ENCODE data around the gene TNFRSF18. TPM values are rescaled to one million over a fixed set of nuclear protein-coding genes. Genes with fewer than 3 reads are reported as not detected.

Gene TNFRSF18
- total and polyA plus RNA-seq, 10 of the 15 experiments (the other 5 are each of a cell fraction or from before 2014, with no cell fraction given): 0.18 to 7.5 (median 1.5) TPM; not detected in 1

- ChIA-PET RAD21 (ENCODE audit: unreplicated experiment) (no interaction called here), CTCF (no interaction called here), POLR2A (no interaction called here), SMC1A (ENCODE audit: uncharacterized antibody, unreplicated experiment) (no interaction called here)
- H4K20me1 ChIP-seq (ENCODE audit: control insufficient read depth, insufficient read depth): no peaks in the 10 kb centered on the region
- H3K27me3 ChIP-seq (replicated peaks in 1 of 2; ENCODE audit: control insufficient read depth in 2 of 2, insufficient read depth in 2 of 2, low read length in 1 of 2): no peaks in the 10 kb centered on the region
- H3K4me2 ChIP-seq (ENCODE audit: control insufficient read depth, insufficient read depth): no peak overlapping the region
- WGBS (ENCODE audit: insufficient coverage, insufficient replicate concordance, low lambda C conversion rate, missing lambda C conversion rate): 98% methylated on average over 15 of the region's 15 CpGs
- H2AFZ ChIP-seq (ENCODE audit: control insufficient read depth, low read depth, low read length): no peak overlapping the region
- H3K4me1 ChIP-seq (ENCODE audit: control insufficient read depth, insufficient read depth, low read length): no peaks in the 10 kb centered on the region
- H3K9me3 ChIP-seq (replicated peaks; ENCODE audit: control insufficient read depth, insufficient read depth, low read length): no peaks in the 10 kb centered on the region; the same call in 2 of the 3 replicates
- H3K27ac ChIP-seq (ENCODE audit: control insufficient read depth, insufficient read depth): no peak overlapping the region
- intact Hi-C loops (cut with micrococcal nuclease; ENCODE audit: unreplicated experiment) (no loop called here), in situ Hi-C loops (cut with MboI) (no loop called here)
- no peak overlapping the region for H3K9ac ChIP-seq (ENCODE audit: control insufficient read depth, insufficient read depth, low read length)
- peaks cover 6 to 49% of the 10 kb centered on the region in 2 experiments; a peak in 3 of 4 replicates for H3K36me3 ChIP-seq (ENCODE audit: control insufficient read depth in 2 of 2, insufficient read depth in 2 of 2, low read length in 1 of 2)
- no peak for ATAC-seq
- no peak for DNase-seq (ENCODE audit: low read depth, low spot score)
- no peak overlapping the region for H3K4me3 ChIP-seq
- H3K79me2 ChIP-seq (ENCODE audit: control insufficient read depth, insufficient read depth, low read length): peaks cover 8% of the 10 kb centered on the region
- FAIRE-seq: no peak
- no peak for TF ChIP-seq HDGF (IDR thresholded peaks at IDR 0.05)
- no peak for TF ChIP-seq CREB1 (IDR thresholded peaks at IDR 0.05; ENCODE audit: low read depth)
- TF ChIP-seq CUX1 (IDR thresholded peaks at IDR 0.05; ENCODE audit: insufficient replicate concordance, low read depth, low read length): no peak
- BruUV-seq (replicated peaks): no TSS peak
Measured at GRCh38 chr1:1223321-1223720, 16.9 kb upstream of the TNFRSF18 start.
